SKM-1 treated with dmso at 0.1 percent for 144 hours (cell line): ENCODE data around the gene CERS6.
A peak's percentile ranks its signal among the peaks of the same experiment; 100 is the strongest.

Experiments
- DNase-seq: peaks from one replicate; lab custom pipeline; 2025; ENCODE audit not compliant: unreplicated experiment; lab: John Stamatoyannopoulos, UW

Gene CERS6

GRCh38 chr2:168528469-168528868, 72.4 kb downstream of the CERS6 start:
- DNase-seq, result no peak

GRCh38 chr2:168529054-168529833, 73.2 kb downstream of the CERS6 start:
- DNase-seq, result peak; percentile 11

GRCh38 chr2:168529900-168530561, 74.0 kb downstream of the CERS6 start:
- no peak for DNase-seq

- DNase-seq, result peak; percentile 79
Observed at GRCh38 chr2:168530982-168531622, 75.0 kb downstream of the CERS6 start.

GRCh38 chr2:168534926-168535325, 78.9 kb downstream of the CERS6 start:
- DNase-seq, result no peak

- DNase-seq, result no peak
Observed at GRCh38 chr2:168536925-168537466, 80.9 kb downstream of the CERS6 start.

GRCh38 chr2:168538133-168538532, 82.1 kb downstream of the CERS6 start:
- no peak for DNase-seq

GRCh38 chr2:168538534-168538933, 82.5 kb downstream of the CERS6 start:
- no peak for DNase-seq

GRCh38 chr2:168539945-168540344, 83.9 kb downstream of the CERS6 start:
- no peak for DNase-seq

- no peak for DNase-seq
Observed at GRCh38 chr2:168541858-168542257, 85.8 kb downstream of the CERS6 start.

- no peak for DNase-seq
Observed at GRCh38 chr2:168543037-168543436, 87.0 kb downstream of the CERS6 start.

- DNase-seq, result no peak
Observed at GRCh38 chr2:168543935-168544334, 87.9 kb downstream of the CERS6 start.

- no peak for DNase-seq
Observed at GRCh38 chr2:168545439-168546082, 89.5 kb downstream of the CERS6 start.

GRCh38 chr2:168550670-168551069, 94.6 kb downstream of the CERS6 start:
- DNase-seq, result peak; percentile 23

GRCh38 chr2:168552450-168552856, 96.4 kb downstream of the CERS6 start:
- peak; percentile 23 for DNase-seq

- DNase-seq, result no peak
Observed at GRCh38 chr2:168555283-168555682, 99.2 kb downstream of the CERS6 start.

- DNase-seq, result no peak
Observed at GRCh38 chr2:168559187-168559586, 103.1 kb downstream of the CERS6 start.

GRCh38 chr2:168560817-168561499, 104.9 kb downstream of the CERS6 start:
- DNase-seq, result no peak

GRCh38 chr2:168561991-168562390, 105.9 kb downstream of the CERS6 start:
- DNase-seq, result no peak

- DNase-seq, result no peak
Observed at GRCh38 chr2:168562971-168563370, 106.9 kb downstream of the CERS6 start.

GRCh38 chr2:168564641-168565040, 108.6 kb downstream of the CERS6 start:
- no peak for DNase-seq
